Measurements from ENCODE around the gene TMEM183A. TPM values are rescaled to one million over a fixed set of nuclear protein-coding genes. Genes with fewer than 3 reads are reported as not detected.
A peak's percentile ranks its signal among the peaks of the same experiment; 100 is the strongest.

The TMEM183A gene
- polyA plus RNA-seq, 1 of the 3 experiments (the other 2 are of a cell fraction): 47.9 TPM

- peak overlapping the region; percentile 36; the same call in 1 of the 2 replicates for H3K4me2 ChIP-seq
- no peak overlapping the region for H3K27ac ChIP-seq (ENCODE audit: low read depth in 2 of 2, low read length in 1 of 2)
- 38% methylated on average over 12 of the region's 14 CpGs for WGBS (ENCODE audit: low lambda C conversion rate)
- H3K4me1 ChIP-seq (ENCODE audit: control insufficient read depth in 1 of 2, insufficient read depth in 2 of 2, low read depth in 1 of 2, low read length in 1 of 2): no peaks in the 10 kb centered on the region
- H4K20me1 ChIP-seq (ENCODE audit: insufficient read depth): no peaks in the 10 kb centered on the region
- no peaks in the 10 kb centered on the region for H3F3A ChIP-seq (replicated peaks; ENCODE audit: insufficient read depth)
- H3K36me3 ChIP-seq (replicated peaks in 1 of 2; ENCODE audit: control insufficient read depth in 1 of 2, insufficient read depth in 2 of 2, low read length in 1 of 2): no peaks in the 10 kb centered on the region
- H3K9me2 ChIP-seq: no peaks in the 10 kb centered on the region
- H3K27me3 ChIP-seq (ENCODE audit: insufficient read depth): peaks cover 10% of the 10 kb centered on the region; the same call in 1 of the 2 replicates
- H3K79me2 ChIP-seq (ENCODE audit: insufficient read depth): no peaks in the 10 kb centered on the region
- DNase-seq: peak; percentile 45
- H2AFZ ChIP-seq (ENCODE audit: low read depth): peak overlapping the region; percentile 23; the same call in 1 of the 2 replicates
- CTCF ChIA-PET: interaction anchor here (0.6 to 2.7 kb wide), 33 partner anchors 9 to 958 kb away, joined by 3 to 13 read pairs (median 4); partner anchors contain the start of gene TMEM183A
- H3K9ac ChIP-seq: no peak overlapping the region
- no peaks in the 10 kb centered on the region for H3K9me3 ChIP-seq
- POLR2A ChIA-PET: interaction anchor here (1.1 kb wide), 1 partner anchor 8 kb away, joined by 4 read pairs; the partner anchor contains the start of gene TMEM183A
- peak overlapping the region in 1 of 2 experiments; percentile 15; a peak in 1 of 4 replicates for H3K4me3 ChIP-seq (ENCODE audit: low read depth in 2 of 2, low read length in 1 of 2)
- no peak for TF ChIP-seq EZH2phosphoT487 (IDR thresholded peaks at IDR 0.05; ENCODE audit: borderline replicate concordance, low read depth)
- TF ChIP-seq TAF1 (IDR thresholded peaks at IDR 0.05; ENCODE audit: borderline replicate concordance, low read depth, low read length): no peak
- TF ChIP-seq FOXM1 (IDR thresholded peaks at IDR 0.05; ENCODE audit: low read depth): no peak
- TF ChIP-seq, protein P1, sequence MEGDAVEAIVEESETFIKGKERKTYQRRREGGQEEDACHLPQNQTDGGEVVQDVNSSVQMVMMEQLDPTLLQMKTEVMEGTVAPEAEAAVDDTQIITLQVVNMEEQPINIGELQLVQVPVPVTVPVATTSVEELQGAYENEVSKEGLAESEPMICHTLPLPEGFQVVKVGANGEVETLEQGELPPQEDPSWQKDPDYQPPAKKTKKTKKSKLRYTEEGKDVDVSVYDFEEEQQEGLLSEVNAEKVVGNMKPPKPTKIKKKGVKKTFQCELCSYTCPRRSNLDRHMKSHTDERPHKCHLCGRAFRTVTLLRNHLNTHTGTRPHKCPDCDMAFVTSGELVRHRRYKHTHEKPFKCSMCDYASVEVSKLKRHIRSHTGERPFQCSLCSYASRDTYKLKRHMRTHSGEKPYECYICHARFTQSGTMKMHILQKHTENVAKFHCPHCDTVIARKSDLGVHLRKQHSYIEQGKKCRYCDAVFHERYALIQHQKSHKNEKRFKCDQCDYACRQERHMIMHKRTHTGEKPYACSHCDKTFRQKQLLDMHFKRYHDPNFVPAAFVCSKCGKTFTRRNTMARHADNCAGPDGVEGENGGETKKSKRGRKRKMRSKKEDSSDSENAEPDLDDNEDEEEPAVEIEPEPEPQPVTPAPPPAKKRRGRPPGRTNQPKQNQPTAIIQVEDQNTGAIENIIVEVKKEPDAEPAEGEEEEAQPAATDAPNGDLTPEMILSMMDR (IDR thresholded peaks at IDR 0.05): peak; percentile 93
- no peak for TF ChIP-seq RFX5 (IDR thresholded peaks at IDR 0.05; ENCODE audit: low read length)
- TF ChIP-seq, protein P2, sequence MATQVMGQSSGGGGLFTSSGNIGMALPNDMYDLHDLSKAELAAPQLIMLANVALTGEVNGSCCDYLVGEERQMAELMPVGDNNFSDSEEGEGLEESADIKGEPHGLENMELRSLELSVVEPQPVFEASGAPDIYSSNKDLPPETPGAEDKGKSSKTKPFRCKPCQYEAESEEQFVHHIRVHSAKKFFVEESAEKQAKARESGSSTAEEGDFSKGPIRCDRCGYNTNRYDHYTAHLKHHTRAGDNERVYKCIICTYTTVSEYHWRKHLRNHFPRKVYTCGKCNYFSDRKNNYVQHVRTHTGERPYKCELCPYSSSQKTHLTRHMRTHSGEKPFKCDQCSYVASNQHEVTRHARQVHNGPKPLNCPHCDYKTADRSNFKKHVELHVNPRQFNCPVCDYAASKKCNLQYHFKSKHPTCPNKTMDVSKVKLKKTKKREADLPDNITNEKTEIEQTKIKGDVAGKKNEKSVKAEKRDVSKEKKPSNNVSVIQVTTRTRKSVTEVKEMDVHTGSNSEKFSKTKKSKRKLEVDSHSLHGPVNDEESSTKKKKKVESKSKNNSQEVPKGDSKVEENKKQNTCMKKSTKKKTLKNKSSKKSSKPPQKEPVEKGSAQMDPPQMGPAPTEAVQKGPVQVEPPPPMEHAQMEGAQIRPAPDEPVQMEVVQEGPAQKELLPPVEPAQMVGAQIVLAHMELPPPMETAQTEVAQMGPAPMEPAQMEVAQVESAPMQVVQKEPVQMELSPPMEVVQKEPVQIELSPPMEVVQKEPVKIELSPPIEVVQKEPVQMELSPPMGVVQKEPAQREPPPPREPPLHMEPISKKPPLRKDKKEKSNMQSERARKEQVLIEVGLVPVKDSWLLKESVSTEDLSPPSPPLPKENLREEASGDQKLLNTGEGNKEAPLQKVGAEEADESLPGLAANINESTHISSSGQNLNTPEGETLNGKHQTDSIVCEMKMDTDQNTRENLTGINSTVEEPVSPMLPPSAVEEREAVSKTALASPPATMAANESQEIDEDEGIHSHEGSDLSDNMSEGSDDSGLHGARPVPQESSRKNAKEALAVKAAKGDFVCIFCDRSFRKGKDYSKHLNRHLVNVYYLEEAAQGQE (IDR thresholded peaks at IDR 0.05; ENCODE audit: low read depth, low read length): no peak
- TF ChIP-seq SMC3 (IDR thresholded peaks at IDR 0.05; ENCODE audit: low read depth, low read length): peak; percentile 65
- TF ChIP-seq, protein P3, sequence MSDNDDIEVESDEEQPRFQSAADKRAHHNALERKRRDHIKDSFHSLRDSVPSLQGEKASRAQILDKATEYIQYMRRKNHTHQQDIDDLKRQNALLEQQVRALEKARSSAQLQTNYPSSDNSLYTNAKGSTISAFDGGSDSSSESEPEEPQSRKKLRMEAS (IDR thresholded peaks at IDR 0.05; ENCODE audit: low read depth): no peak
- TF ChIP-seq ZBTB33 (IDR thresholded peaks at IDR 0.05; ENCODE audit: borderline replicate concordance, low read depth): no peak
- TF ChIP-seq NRF1 (IDR thresholded peaks at IDR 0.05; ENCODE audit: low read depth, low read length): no peak
- TF ChIP-seq RAD21 (IDR thresholded peaks at IDR 0.05; ENCODE audit: low read length): peak; percentile 85
These were observed 8.1 kb upstream of the TMEM183A start for GRCh38 chr1:202998836-202999750.

Measured in SK-N-SH (cell line).